NCI-H2029 treated with DMSO at 0.1 percent for 48 hours (cell line): Measurements from ENCODE around the gene LIMS4.
"Not testable (repeated sequence)": the region's sequence is repeated elsewhere in the genome, so short reads cannot be mapped to it uniquely, and the experiment has no call there.

Experiments used
- DNase-seq: peaks from one replicate; lab custom pipeline; 2025; lab: John Stamatoyannopoulos, UW

LIMS4 gene

GRCh38 chr2:110450951-110451350 is 21.7 kb downstream of the LIMS4 start:
- not testable (repeated sequence) for DNase-seq

GRCh38 chr2:110449127-110449947 is 23.3 kb downstream of the LIMS4 start:
- not testable (repeated sequence) for DNase-seq

- DNase-seq = not testable (repeated sequence)
These were observed 26.0 kb downstream of the LIMS4 start for GRCh38 chr2:110446644-110447043.

- DNase-seq = not testable (repeated sequence)
These were observed 29.2 kb downstream of the LIMS4 start for GRCh38 chr2:110443305-110444005.

- not testable (repeated sequence) for DNase-seq
These were observed 30.7 kb downstream of the LIMS4 start for GRCh38 chr2:110441905-110442304.

- DNase-seq = not testable (repeated sequence)
These were observed 38.1 kb downstream of the LIMS4 start for GRCh38 chr2:110434565-110434964.

GRCh38 chr2:110425725-110426124 is 46.9 kb downstream of the LIMS4 start:
- DNase-seq = not testable (repeated sequence)

- not testable (repeated sequence) for DNase-seq
These were observed 48.2 kb downstream of the LIMS4 start for GRCh38 chr2:110424421-110424820.

GRCh38 chr2:110423574-110423962 is 49.0 kb downstream of the LIMS4 start:
- not testable (repeated sequence) for DNase-seq

GRCh38 chr2:110422852-110423573 is 49.6 kb downstream of the LIMS4 start:
- DNase-seq = not testable (repeated sequence)

- not testable (repeated sequence) for DNase-seq
These were observed 51.8 kb downstream of the LIMS4 start for GRCh38 chr2:110420641-110421354.

GRCh38 chr2:110407142-110407541 is 65.5 kb downstream of the LIMS4 start:
- DNase-seq = not testable (repeated sequence)

- not testable (repeated sequence) for DNase-seq
These were observed 67.6 kb downstream of the LIMS4 start for GRCh38 chr2:110404988-110405387.

- not testable (repeated sequence) for DNase-seq
These were observed 68.4 kb downstream of the LIMS4 start for GRCh38 chr2:110404246-110404645.

GRCh38 chr2:110401001-110401618 is 71.5 kb downstream of the LIMS4 start:
- DNase-seq = not testable (repeated sequence)

- DNase-seq = not testable (repeated sequence)
These were observed 73.2 kb downstream of the LIMS4 start for GRCh38 chr2:110399378-110399777.

GRCh38 chr2:110395990-110396389 is 76.6 kb downstream of the LIMS4 start:
- not testable (repeated sequence) for DNase-seq
